HCT116 (cell line): ENCODE data around the gene ARID5B. TPM values are rescaled to one million over a fixed set of nuclear protein-coding genes. Genes with fewer than 3 reads are reported as not detected.

Experiments used
- ATAC-seq: fragments of 200-7000 bp; cut with Tn5 transposase; 2 replicates; pipeline ENCODE4 v1.9.1; 2020; ENCODE audit warnings: mild to moderate bottlenecking, moderate library complexity
- BruUV-seq: library from RNA; stranded (reverse); fragments of 400-500 nt; replicated peaks from 2 replicates; lab custom pipeline; 2021; lab: Mats Ljungman, UMichigan
- CTCF ChIA-PET: fragments of 300-600 bp; sonication (Branson Sonifier 250); formaldehyde crosslinking; loops from one replicate; lab custom pipeline; 2021; ENCODE audit warnings: antibody characterized with exemption; lab: Charles Lee
- POLR2A ChIA-PET: fragments of 300-600, 350-600 bp; sonication (Branson Sonifier 250); formaldehyde crosslinking; loops from one replicate; lab custom pipeline; 2021; ENCODE audit warnings: antibody characterized with exemption; lab: Charles Lee
- RAD21 ChIA-PET, 2 experiments: fragments of 300-600 bp; sonication (Branson Sonifier 250); formaldehyde crosslinking; loops; one replicate each; lab custom pipeline; 2023; ENCODE audit warnings: low total read pairs in 2 of 2; ENCODE audit not compliant: uncharacterized antibody in 2 of 2, unreplicated experiment in 2 of 2, low non-redundant PET in 1 of 2; lab: Charles Lee
- DNase-seq: peaks from one replicate; pipeline ENCODE4 v3.0.0-alpha.2; 2010; ENCODE audit warnings: low read depth, low spot score
- H2AFZ ChIP-seq: fragments of 200-600 bp; shearing (Covaris generic), sonication (generic); 2 replicates; pipeline ENCODE4 v1.6.1; 2017; ENCODE audit warnings: low read depth, mixed run types, mixed read lengths, antibody characterized with exemption, low read length; ENCODE audit not compliant: poor library complexity, severe bottlenecking
- H3K27ac ChIP-seq: 2 replicates; pipeline ENCODE4 v1.5.1; 2012; ENCODE audit warnings: low read depth, low read length
- H3K27me3 ChIP-seq: fragments of 200-600 bp; sonication (generic); 2 replicates; pipeline ENCODE4 v1.6.1; 2016; ENCODE audit warnings: mixed run types, low read length, mixed read lengths; ENCODE audit not compliant: insufficient read depth
- H3K36me3 ChIP-seq, 2 experiments: fragments of 200-500 bp in 1 of 2; fragments of 200-600 bp in 1 of 2; sonication (Bioruptor generic) in 1 of 2; sonication (generic) in 1 of 2; 2 replicates each; pipeline versions ENCODE4 v1.5.1 to v1.6.1; 2014 to 2016; ENCODE audit warnings: low read length in 2 of 2, inconsistent platforms in 1 of 2, mixed read lengths in 1 of 2, mixed run types in 1 of 2; ENCODE audit not compliant: insufficient read depth in 2 of 2, control insufficient read depth in 1 of 2
- H3K4me1 ChIP-seq, 2 experiments: fragments of 200-600 bp in 1 of 2; sonication (generic) in 1 of 2; 2 replicates each; pipeline versions ENCODE4 v1.5.1 to v1.6.1; 2012 to 2017; ENCODE audit warnings: low read length in 2 of 2, inconsistent platforms in 1 of 2, mild to moderate bottlenecking in 1 of 2, mixed read lengths in 1 of 2, mixed run types in 1 of 2, moderate library complexity in 1 of 2; ENCODE audit not compliant: insufficient read depth in 2 of 2, control insufficient read depth in 1 of 2
- H3K4me2 ChIP-seq: fragments of 200-600 bp; sonication (generic); 2 replicates; pipeline ENCODE4 v1.6.1; 2017; ENCODE audit warnings: mixed run types, low read length, mixed read lengths
- H3K4me3 ChIP-seq, 2 experiments: fragments of 200-600 bp in 1 of 2; sonication (generic) in 1 of 2; replicated peaks in 1 of 2; 2 replicates each; pipeline ENCODE4 v1.5.1; 2011 to 2016; ENCODE audit warnings: low read length in 2 of 2, control low read depth in 1 of 2, low read depth in 1 of 2, mild to moderate bottlenecking in 1 of 2, mixed read lengths in 1 of 2, mixed run types in 1 of 2
- H3K79me2 ChIP-seq: fragments of 200-600 bp; sonication (generic); 2 replicates; pipeline ENCODE4 v1.6.1; 2017; ENCODE audit warnings: mild to moderate bottlenecking, mixed run types, low read length, moderate library complexity, mixed read lengths; ENCODE audit not compliant: insufficient read depth
- H3K9ac ChIP-seq: fragments of 200-600 bp; sonication (generic); 2 replicates; pipeline ENCODE4 v1.6.1; 2016; ENCODE audit warnings: low read length, mixed read lengths
- H3K9me2 ChIP-seq: fragments of 200-600 bp; sonication (generic), shearing (Covaris generic); 2 replicates; pipeline ENCODE4 v1.6.1; 2017; ENCODE audit warnings: mixed run types, mild to moderate bottlenecking, moderate library complexity; ENCODE audit not compliant: insufficient read depth
- H3K9me3 ChIP-seq, 2 experiments: fragments of 200-500 bp in 1 of 2; fragments of 200-600 bp in 1 of 2; sonication (Bioruptor generic) in 1 of 2; sonication (generic) in 1 of 2; 2 replicates each; pipeline ENCODE4 v1.6.1; 2014 to 2017; ENCODE audit warnings: low read length in 2 of 2, mixed read lengths in 2 of 2, inconsistent platforms in 1 of 2, low read depth in 1 of 2, mild to moderate bottlenecking in 1 of 2, mixed run types in 1 of 2, moderate library complexity in 1 of 2; ENCODE audit not compliant: control insufficient read depth in 1 of 2, insufficient read depth in 1 of 2
- H4K20me1 ChIP-seq: fragments of 200-600 bp; sonication (generic), shearing (Covaris generic); 2 replicates; pipeline ENCODE4 v1.6.1; 2017; ENCODE audit warnings: mixed run types, mild to moderate bottlenecking, moderate library complexity; ENCODE audit not compliant: insufficient read depth
- ATF3 ChIP-seq: IDR thresholded peaks from 2 replicates; pipeline ENCODE4 v1.6.1; 2012
- CBX3 ChIP-seq: IDR thresholded peaks from 2 replicates; pipeline ENCODE4 v1.6.1; 2012; ENCODE audit warnings: low read depth
- EZH2 ChIP-seq: fragments of 200-600 bp; sonication (generic); IDR thresholded peaks from 2 replicates; pipeline ENCODE4 v1.6.1; 2017; ENCODE audit warnings: antibody characterized with exemption, mixed run types
- EZH2phosphoT487 ChIP-seq: fragments of 200-600 bp; IDR thresholded peaks from 2 replicates; pipeline ENCODE4 v1.6.1; 2018; ENCODE audit warnings: antibody characterized with exemption, borderline replicate concordance
- FOSL1 ChIP-seq: IDR thresholded peaks from 2 replicates; pipeline ENCODE4 v1.6.1; 2012; ENCODE audit warnings: low read depth
- JUND ChIP-seq: IDR thresholded peaks from 2 replicates; pipeline ENCODE4 v1.6.1; 2012
- REST ChIP-seq: IDR thresholded peaks from 2 replicates; pipeline ENCODE4 v1.6.1; 2012; ENCODE audit warnings: low read depth
- SRF ChIP-seq: IDR thresholded peaks from 2 replicates; pipeline ENCODE4 v1.6.1; 2012; ENCODE audit warnings: low read depth
- ZFX ChIP-seq: fragments of 450-650 bp; IDR thresholded peaks from 2 replicates; pipeline ENCODE4 v1.6.1; 2017
- intact Hi-C: fragments of 100-400 bp; cut with micrococcal nuclease; formaldehyde crosslinking; loops from 2 replicates; pipeline ENCODE4 v1.10.0; 2022
- total RNA-seq: library from RNA; stranded (reverse); gene quantifications from one replicate; pipeline ENCODE4 v1.2.1, GENCODE V29; 2021; ENCODE audit not compliant: unreplicated experiment
- TF ChIP-seq, protein P1 (sequence below): IDR thresholded peaks from 2 replicates; pipeline ENCODE4 v1.6.1; 2012
- TF ChIP-seq, protein P2 (sequence below): IDR thresholded peaks from 2 replicates; pipeline ENCODE4 v1.6.1; 2011; ENCODE audit warnings: mild to moderate bottlenecking, low read length, moderate library complexity; ENCODE audit not compliant: insufficient replicate concordance; ENCODE audit errors: extremely low read depth

Gene ARID5B
- total RNA-seq, 1 experiment from 2014 or later = 4.7 TPM

DNA sequence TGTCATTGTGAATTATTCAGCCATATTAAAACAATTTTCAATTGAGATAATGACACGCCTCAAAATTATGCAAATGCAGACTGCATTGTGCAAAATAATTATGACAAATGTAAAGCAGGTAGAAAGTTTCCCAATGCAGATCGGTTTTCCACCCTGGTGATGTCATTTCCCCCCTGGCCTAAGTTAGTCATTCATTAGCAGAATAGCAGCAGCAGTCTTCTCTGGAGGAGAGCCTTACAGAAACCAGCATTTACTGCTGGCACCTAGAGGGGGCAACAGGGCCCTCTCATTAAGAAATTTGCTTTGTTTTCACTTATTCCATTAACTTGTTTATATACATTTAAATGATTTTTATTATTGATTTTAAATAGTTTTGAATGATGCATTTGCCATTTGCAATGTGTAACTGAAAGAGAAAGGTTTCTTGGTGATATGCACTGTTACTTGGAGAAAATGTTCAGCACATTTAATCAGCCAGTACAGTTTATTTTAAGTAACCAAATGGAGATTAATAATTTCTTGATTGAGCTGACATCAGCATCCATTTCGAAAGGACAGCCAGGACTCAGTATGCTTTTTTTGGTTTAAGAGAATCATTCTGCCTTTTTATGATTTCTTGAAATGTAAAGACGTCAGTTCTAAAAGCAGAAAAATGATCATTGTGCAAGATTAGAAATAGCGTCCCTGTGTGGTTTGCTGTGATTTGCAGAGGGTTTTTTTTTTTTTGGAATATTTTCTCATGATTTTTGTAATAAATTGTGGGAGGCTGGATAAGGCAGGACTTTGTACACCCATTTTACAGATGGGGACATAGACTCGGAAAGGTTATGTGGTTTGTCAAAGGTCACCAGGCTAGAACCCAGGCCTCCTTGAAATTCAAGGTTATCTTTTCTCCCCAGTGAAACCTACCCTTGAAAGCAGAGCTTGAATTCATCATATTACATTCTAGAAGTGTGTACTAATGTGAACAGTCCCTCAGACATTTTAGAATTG, 3.5 kb downstream of the ARID5B start (continued):
- TF ChIP-seq REST = no peak
- TF ChIP-seq, protein P1, sequence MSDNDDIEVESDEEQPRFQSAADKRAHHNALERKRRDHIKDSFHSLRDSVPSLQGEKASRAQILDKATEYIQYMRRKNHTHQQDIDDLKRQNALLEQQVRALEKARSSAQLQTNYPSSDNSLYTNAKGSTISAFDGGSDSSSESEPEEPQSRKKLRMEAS = no peak
- TF ChIP-seq EZH2 = no peak
- TF ChIP-seq, all 23 proteins: peak for 7

DNA sequence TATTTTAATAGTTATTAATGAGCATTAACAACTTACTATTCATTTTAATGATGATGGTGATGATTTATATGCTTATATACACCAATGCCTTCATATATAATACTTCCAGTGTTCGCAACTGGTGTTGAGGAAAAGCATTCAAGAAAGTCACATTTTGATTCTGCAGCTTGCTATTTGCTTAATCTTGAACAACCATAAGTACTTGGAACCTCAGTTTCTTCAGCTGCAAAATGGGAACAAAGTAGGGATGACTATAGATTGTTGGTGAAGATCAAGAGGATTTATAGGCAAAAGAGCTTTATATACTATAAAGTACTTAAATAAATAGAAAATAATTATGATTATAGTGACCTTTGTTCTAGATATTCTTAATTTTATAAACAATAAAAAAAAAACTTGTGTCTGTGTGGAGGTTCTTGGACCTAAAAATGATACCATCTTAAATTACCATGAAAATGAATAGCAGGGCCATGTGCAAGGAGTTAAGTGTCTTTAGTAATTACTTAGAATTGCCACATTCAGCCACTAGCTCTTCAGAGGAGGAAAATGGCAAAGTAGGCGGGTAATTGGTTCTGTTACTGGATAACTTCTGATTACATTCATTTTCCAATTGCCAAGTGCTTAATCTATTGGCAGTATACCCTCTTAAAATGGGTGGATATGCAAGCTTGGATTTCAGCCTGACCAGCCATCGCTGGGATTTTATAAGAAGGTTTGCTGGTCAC, 4.5 kb downstream of the ARID5B start:
- H3K36me3 ChIP-seq = no peaks in the 10 kb centered on the region
- DNase-seq = no peak
- peaks cover 3% of the 10 kb centered on the region; the same call in 1 of the 2 replicates for H3K79me2 ChIP-seq
- no peak overlapping the region for H2AFZ ChIP-seq
- no peak overlapping the region for H3K4me2 ChIP-seq
- H3K4me3 ChIP-seq = no peak overlapping the region
- no peak for ATAC-seq
- BruUV-seq = no TSS peak
- no peak overlapping the region for H3K27ac ChIP-seq
- no peaks in the 10 kb centered on the region for H3K9me2 ChIP-seq
- H3K9ac ChIP-seq = no peak overlapping the region
- ChIA-PET CTCF (interaction anchor here (1.0 to 1.6 kb wide), 3 partner anchors 8 to 37 kb away, joined by 3 to 8 read pairs (median 3); no protein-coding TSS in a partner anchor), POLR2A (interaction anchor here (1.1 kb wide), 1 partner anchor 9 kb away, joined by 3 read pairs; no protein-coding TSS in a partner anchor), RAD21 (no interaction called here)
- H3K27me3 ChIP-seq = no peaks in the 10 kb centered on the region
- H3K4me1 ChIP-seq = peaks cover 12 to 16% of the 10 kb centered on the region in 2 experiments; a peak in 3 of 4 replicates
- no peaks in the 10 kb centered on the region for H4K20me1 ChIP-seq
- H3K9me3 ChIP-seq = no peaks in the 10 kb centered on the region
- intact Hi-C loops = no loop called here
- TF ChIP-seq EZH2 (no peak), FOSL1 (no peak), CBX3 (no peak), ATF3 (no peak), SRF (no peak), REST (no peak), EZH2phosphoT487 (no peak), ZFX (no peak), JUND (no peak)
- TF ChIP-seq, protein P2, sequence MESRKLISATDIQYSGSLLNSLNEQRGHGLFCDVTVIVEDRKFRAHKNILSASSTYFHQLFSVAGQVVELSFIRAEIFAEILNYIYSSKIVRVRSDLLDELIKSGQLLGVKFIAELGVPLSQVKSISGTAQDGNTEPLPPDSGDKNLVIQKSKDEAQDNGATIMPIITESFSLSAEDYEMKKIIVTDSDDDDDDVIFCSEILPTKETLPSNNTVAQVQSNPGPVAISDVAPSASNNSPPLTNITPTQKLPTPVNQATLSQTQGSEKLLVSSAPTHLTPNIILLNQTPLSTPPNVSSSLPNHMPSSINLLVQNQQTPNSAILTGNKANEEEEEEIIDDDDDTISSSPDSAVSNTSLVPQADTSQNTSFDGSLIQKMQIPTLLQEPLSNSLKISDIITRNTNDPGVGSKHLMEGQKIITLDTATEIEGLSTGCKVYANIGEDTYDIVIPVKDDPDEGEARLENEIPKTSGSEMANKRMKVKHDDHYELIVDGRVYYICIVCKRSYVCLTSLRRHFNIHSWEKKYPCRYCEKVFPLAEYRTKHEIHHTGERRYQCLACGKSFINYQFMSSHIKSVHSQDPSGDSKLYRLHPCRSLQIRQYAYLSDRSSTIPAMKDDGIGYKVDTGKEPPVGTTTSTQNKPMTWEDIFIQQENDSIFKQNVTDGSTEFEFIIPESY = no peak
